GM19328 (cell line): Measurements from ENCODE around the gene IQCK.

Experiments used
- ATAC-seq: cut with Tn5 transposase; IDR thresholded peaks from one replicate; pipeline ENCODE4 v1.9.1; 2021; ENCODE audit warnings: mild to moderate bottlenecking, moderate library complexity; ENCODE audit not compliant: unreplicated experiment

IQCK gene

DNA sequence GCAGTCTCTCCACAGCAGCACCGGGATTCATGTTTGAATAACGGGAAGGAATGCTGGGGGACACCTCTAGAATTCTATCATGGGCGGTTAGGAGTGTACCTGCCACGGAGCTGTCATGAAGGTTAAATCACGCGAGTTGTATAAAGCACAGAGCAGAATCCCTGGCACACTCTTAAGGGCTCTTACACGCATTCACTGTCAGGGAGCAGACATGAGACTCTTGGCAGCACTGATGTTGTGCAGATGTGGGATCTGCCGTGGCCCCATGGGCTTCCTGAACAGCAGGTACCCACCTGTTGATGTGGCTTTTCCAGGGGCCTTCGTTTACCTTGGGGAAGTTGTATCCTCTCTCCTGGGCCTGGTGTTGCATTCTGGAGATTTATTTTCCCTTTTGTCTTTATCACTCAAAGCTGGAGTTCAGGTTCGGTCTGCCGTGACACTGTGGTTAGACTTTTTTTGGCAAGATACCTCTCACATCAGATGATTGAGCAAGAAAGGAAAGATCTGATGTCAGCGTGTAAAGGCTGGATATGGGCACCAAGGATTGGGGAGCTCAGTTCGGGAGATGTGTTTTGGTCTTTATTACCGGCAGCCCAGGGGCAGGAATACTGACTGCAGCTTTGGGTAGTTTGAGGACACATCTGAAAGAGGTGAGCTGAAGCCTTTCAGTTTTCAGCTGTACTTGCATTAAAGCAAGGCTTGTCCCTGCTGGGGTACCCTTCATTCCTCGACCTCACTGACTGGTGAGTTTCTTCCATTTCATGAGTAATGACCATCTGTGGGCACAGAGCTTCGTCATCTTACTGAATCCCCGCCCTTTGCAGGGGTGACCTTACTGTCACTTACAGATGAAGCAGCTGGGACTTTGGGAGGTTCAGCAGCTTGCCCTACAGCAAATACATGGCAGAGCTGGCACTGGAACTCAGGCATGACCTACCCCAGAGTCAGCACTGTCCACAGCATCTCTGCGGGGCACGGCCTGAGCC, 19.3 kb upstream of the IQCK start:
- no peak for ATAC-seq

DNA sequence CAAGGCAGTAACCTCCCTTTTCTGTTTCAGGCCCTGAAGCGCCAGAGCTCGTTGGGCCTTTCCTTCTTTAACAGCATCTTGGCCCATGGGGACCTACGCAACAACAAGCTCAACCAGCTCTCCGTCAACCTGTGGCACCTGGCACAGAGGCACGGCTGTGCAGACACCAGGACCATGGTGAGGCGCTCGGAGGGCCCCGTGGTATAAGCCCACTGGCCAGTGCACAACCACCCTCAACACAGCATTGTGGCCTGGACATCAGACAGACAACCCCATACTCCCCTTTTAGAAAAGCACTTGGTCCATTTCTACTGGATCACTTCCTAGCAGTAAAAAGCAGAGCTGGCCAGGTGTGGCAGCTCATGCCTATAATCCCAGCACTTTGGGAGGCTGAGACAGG, 18.6 kb upstream of the IQCK start:
- ATAC-seq: no peak

DNA sequence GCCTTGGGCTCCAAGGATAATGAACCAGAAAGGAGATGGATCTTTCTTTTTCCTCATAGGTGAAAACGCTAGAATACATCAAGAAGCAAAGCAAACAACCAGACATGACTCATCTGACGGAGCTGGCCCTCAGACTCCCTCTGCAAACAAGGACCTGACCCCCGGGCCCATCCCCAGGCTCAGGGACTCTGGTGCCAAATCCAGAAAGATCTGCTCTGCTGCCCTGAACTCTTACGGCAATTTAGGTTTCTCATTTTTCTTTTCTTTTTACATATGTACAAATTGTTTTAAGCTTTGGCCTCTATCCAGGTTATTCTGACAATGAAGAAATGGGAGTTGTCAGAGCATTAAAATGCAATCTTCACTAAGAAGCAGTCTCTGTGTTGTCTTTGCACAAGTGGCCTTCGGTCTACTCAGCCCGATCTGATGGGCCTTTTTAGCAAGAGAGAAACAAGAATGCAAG, 17.7 kb upstream of the IQCK start:
- no peak for ATAC-seq

DNA sequence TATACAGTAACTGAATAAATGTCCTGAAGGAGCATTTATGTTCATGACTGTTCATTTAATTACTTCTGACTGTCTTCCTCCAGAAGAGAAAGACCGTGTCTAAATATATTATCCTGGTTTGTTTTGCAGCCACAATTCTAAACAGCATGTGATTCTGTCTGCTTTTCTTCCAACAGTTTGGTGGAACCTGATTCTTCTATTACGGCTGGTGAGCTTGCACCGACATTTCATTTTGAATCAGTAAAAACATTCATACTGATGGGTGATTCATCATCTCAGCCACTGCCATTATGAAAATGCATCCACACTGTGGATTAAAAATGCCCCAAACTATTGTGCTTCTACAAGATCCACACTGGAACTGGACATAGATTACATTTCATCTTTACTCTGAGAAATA, 17.0 kb upstream of the IQCK start:
- no peak for ATAC-seq

DNA sequence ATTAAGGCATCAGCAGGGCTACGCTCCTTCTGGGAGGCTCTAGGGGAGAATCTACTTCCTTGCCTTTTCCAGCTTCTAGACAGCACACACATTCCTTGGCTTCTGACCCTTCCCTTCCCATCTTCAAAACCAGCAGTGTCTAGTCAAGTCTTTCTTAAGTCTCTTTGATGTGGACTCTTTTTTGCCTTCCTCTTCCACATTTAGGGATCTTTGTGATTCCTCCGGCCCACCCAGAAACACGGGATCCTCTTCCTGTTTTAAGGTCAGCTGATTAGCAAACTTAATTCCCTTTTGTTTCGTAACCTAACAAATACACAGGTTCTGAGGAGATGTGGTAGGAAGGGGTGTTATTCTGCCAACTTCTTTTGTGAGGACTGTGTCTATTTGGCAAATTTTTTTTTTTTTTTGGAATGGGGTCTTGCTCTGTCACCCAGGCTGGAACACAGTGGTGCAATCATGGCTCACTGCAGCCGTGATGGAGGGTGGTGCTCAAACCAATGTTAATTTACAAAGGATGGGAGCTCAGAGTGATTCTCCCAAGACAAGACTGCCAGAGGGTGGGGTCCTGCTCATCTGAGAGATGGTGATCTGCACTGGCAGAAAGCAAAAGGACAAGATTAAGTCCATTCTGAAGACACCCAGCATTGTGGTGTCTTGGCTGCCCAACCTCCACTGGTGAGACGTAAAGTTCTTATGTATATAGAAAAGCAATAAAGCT, 14.7 kb upstream of the IQCK start:
- no peak for ATAC-seq

DNA sequence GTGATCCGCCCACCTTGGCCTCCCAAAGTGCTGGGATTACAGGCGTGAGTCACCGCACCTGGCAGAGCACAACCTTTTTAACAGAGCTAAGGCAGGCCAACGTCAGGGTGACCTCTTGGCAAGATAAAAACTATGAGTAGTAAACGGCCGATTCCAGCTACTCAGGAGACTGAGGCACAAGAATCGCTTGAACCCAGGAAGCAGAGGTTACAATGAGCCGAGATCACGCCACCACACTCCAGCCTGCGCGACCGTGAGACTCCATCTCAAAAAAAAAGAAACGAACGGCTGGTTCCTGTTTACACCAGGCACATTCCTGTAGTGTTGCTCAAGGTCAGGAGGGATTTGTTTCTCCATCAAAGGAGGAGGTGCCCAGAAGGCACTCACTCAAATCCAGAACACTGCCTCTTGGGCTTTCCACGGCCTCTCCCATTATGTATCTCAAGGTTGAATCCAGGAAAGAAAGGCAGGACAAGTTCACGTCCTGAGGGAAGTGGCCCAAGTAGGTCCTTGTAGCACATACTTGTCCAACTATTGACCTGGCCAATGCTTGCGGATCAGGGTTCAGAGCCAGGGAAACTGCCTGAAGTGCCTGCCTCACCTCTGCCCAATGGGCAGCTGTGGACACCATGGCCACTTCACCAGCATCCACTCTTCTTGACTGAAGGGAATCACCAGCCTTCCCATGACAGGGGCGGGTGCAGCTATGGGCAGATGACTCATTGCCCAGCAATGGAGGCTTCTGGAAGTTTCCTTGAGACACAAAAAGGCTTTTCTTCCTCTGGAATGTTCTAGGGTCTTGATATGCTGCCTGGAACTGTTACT, 13.5 kb upstream of the IQCK start:
- no peak for ATAC-seq

DNA sequence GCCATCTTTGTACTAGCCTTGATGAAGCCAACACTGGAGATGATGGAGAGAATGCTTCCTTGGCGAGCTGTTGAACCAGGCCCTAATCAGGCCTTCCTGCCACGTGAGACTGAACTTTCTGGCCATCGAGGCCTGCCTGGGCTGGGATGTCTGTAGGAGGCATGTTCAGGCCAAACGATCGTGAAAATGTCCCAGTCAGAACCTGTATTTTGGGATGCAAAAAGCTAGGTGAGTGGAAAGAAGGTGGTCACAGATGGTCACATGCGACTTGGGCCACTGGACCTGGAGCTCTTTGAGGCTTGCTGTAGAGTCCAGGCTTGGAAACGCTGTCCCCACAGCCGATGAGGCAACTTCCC, 12.9 kb upstream of the IQCK start:
- no peak for ATAC-seq

DNA sequence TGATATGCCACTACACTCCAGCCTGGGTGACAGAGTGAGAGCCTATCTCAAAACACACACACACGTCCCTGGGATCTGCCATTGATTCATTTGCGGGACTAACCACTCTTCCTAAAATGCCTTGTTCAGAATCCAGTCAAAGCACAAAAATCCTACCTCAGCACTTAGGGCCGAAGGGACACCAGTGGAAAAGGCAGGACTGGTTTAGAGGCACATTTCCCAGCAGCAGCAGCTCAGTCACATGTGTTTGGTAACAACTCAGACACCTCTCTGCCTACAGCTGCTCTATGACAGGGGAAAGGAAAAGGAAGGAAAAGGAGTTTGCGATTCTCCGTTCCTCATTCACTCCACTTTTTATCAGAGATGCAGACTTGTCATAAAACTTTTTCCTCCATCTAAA, 12.2 kb upstream of the IQCK start:
- no peak for ATAC-seq

DNA sequence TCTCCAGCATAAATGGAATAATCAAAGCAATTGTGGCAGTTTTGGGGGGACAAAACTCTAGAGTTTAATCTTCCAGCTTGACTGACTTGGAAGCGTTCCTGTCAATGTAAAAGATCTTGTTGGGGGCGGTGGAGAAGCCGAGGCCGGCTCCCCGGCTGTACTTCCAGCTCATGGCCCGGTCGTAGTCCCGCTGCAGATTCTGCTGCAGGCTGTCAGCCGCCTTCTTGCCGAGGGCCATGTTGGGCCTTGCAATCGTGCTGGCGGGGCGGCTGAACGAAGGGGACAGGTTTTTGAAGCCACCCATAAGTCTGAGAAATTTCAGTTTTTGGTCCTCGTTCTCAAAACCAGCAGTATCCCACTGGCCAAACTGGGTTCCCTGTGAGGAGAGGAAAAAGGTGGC, 11.2 kb upstream of the IQCK start:
- ATAC-seq: no peak

DNA sequence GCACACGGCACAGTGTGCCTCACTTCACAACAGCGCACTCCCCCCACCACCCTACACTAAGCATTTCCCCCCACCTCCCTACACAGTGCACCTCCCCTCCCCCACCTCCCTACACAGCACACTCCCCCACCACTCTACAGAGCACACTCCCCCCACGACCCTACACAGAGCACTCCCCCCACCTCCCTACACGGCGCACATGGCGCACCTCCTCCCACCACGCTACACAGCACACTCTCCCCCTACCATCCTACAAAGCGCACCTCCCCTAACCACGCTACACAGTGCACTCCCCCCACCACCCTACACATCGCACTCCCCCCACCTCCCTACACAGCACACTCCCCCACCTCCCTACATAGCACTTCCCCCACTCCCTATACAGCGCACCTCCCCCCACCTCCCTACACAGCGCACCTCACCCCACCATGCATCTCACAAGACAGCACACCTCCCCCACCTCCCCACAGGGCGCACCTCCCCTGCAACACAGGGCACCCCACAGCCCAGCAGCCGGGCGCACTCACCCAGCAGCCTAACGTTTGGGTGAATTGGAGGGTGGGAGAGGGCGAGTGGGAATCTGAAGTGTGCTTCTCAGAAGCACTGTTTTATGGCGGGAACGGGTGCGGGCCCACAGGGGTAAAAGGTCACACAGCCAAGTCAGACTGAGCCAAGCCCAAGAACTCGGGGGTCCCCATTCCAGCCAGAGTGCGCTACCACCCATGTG, 10.3 kb upstream of the IQCK start:
- ATAC-seq: no peak

DNA sequence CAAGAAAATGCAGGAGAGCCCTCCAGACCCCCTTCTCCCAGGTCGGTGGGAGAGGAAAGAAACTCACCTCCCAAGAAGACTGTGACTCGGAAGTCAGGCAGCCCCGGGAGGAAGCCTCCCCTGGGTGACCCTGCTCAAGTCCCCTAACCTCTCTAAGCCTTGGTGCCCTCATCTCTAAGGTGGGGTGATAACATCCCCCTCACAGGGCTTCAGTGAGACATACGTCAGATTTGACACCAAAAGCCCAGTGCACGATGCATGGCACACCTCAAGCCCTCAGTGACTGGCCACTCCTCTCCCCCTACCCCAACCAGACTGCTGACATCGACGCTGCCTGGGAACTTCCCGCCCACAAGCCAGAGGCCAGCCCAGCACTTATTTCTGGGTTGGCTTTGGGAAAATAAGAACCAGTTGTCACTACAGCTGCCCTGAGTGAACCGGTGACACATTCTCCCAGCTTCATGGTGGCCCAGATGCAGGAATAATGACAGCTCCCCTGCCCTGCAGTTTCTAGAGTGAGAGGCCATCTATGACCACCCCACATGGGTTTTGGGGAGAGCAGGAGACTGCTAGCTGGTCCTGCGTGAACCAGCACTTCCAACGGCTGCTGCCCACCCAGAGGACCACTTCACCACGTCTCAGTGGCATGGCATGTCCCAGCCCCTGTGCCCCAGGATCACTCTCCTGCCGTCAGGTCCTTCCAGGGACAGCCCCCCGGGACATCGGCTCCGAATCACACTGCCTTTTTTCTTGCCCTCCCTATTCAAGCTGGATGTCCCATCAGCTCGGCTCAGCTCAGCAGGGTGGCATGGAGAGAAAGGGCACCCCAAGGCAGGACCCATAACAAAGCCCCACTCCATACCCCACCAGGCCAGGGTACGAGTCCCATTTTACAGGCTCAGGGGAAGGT, 9.5 kb upstream of the IQCK start:
- no peak for ATAC-seq

DNA sequence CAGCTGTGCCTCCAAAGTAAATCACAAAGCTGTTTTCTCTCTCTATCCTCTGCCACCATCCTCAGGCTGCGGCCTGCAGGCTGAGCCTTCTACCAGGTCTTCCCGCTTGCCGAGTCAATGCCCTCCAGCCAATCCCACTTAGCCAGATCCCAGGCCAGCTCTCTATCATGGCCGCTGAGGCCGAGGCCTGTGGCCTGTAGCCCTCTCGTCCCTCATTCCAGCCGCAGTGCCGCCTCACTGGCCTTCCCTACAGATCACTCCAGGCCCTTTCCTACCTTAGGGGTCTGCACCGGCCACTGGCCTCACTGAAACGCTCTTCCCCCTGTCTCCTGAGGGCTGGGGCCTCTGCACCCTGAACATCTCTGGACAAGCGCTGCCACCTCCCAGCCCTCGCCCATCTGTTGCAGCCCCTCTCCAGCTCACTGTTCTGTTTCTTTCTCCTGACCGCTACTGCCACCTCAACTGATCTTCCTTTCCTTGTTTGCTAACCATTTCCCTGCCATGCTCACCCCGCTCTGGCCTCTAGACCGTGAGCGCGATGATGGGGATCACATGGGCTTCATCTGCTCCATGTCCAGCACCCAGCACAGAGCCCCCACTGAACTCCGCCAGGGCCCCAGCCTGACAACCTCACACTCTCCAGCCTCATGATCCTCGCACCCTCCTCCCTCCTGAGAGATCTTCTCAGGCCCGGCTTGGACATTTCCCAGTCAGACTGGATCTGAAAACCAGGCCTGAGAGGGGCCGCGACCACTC, 8.5 kb upstream of the IQCK start:
- no peak for ATAC-seq

DNA sequence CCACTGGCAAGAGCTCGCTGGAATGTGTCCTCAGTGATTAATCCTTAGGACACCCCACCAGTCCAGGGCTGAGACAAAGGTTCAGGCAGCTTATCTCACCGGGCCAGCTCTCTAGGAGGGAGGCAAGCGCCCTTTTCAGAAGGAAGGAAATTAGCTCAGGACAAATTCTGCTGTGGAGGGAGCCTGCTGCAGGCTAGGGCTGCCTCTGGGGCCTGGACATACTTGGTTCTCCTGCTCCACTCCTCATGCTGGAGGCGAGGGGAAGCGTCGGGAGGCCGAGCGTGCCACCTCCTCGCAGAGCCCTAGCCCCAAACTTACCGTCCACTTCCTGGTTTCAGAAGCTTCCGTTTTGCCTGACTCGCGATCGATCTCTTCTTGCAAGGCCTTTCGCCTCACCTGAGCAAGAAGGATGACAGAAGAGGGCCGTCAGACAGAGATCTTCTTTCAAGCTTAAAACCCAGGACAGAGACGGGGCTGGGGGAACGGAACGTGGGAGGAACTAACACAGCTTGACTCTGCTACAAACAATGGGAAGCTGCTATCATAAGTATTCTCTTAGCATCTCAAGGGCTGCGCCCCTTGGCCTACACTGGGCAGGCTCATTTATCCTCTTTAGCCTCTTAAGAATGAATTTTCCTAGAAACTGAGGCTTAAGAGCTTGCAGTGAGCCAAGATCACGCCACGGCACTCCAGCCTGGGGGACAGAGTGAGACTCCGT, 7.7 kb upstream of the IQCK start:
- no peak for ATAC-seq

DNA sequence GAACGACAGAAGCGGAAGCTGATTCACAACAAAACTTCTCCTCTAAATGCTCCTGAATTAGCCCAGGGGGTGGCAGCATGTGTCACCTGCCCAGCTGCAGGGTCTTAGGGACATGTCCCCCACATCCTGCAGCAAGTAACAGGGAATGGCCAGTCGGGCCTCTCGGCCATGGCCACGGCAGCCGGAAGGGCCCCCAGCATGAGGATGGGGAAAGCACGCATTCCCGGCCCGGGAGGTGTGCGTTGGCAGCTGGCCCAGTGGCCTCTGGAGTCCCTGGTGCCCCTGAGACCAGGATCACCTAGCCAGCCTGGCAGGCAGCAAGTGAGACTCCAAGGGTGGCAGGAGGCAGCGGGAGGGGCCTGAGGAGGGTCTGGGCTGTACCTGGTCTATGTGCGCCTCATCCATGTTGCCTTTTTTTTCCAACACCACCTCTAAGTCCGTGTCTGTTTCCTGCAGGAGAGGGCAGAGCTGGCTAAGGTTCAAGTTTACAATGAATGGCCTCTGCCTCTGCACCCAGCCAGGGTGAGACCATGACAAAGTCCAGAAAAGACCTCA, 7.0 kb upstream of the IQCK start:
- ATAC-seq: no peak

DNA sequence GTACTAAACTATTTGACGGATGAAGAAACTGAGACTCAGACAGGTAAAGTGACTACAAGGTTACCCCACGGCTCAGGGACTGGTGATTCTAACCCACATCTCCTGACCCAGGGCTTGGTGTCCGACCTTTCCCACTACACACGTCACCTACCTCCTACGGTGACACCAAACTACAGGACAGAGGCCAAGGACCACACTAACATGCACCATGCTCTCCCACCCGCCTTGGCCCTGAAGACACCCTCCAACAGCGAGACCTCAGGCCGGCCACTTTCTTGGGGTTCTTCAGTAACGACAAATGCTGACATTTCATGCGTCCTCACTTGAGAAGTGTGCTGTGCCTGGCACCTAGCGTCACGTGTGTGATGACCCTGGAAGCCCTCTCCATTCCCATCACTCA, 6.4 kb upstream of the IQCK start:
- no peak for ATAC-seq

DNA sequence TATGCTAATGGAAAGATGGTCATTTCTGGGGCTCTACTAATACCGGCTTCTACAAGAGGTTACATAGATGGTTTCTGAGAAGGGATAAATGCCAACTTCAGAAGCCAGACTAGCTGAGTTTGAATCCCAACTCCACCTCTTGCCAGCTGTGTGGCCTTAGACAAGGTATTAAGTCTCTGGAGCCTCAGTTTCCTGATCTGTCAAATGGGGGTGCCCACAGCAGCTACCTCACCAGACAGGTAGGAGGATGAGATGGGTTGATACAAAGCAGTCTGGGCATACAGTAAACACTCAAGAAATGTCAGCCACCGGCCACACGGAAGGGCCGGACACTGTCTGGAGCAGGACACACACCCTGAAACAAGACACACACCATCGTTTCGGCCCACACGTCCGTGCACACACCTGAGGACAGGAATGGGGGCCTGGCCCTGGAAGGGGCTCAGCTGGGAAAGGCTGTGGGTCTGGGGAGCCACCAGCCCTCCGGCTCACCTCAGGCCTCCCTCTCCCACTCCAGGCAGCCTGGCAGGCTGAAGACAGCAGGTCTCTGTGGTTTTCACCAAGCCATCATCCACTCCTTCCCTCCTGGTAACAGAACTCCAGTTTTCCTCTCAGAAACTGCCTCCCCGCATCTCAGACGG, 5.5 kb upstream of the IQCK start:
- ATAC-seq: no peak

DNA sequence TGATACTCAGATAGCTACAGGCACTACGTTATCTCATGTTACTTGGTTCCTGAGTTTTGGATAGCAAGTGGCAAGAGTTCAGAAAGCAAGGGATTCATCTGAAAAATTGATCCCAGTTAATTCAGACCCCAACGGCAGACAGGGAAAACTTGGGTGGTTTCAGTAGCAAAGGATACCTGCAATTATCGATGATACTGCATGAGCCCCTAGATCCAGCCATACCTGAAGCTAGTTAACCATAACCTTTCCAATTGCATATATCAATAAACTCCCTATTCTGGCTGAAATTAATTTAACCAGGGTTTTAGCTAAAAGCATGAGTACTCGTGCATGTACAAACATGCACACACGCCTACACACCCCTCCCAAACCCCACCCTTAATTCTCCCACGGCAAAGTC, 4.4 kb upstream of the IQCK start:
- ATAC-seq: no peak

DNA sequence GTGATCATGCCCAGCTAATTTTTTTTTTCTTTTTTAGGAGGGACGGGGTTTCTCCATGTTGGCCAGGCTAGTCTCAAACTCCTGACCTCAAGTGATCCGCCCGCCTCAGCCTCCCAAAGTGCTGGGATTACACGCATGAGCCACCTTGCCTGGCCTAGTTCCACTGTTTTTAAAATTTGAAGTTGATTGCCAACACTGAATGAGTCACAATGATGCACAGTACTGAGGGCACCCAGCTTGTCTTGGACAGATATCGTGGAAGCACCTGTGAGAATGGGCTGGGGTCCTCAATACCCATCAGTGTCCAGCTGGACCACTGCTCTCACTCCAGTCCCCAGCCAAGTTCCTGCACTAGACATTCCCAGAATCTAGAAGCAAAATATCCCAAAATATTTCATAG, 2.5 kb upstream of the IQCK start:
- no peak for ATAC-seq
